H1 (cell line): ENCODE results near the gene CHST10. TPM values are rescaled to one million over a fixed set of nuclear protein-coding genes. Genes with fewer than 3 reads are reported as not detected.

Experiments
- ATF3 ChIP-seq: IDR thresholded peaks from 2 replicates; pipeline ENCODE4 v1.6.1; 2011; ENCODE audit warnings: low read depth, mild to moderate bottlenecking, low read length; ENCODE audit not compliant: insufficient read depth
- KDM5A ChIP-seq: fragments of 200-600 bp; IDR thresholded peaks from 2 replicates; pipeline ENCODE4 v1.7.1; 2012; ENCODE audit warnings: mild to moderate bottlenecking, low read length, inconsistent platforms, mixed read lengths
- SP1 ChIP-seq: IDR thresholded peaks from 2 replicates; pipeline ENCODE4 v1.6.1; 2011; ENCODE audit warnings: low read depth, low read length
- SRF ChIP-seq: IDR thresholded peaks from 2 replicates; pipeline ENCODE4 v1.6.1; 2011; ENCODE audit warnings: mild to moderate bottlenecking, low read depth, low read length, moderate library complexity
- polyA plus RNA-seq, 7 experiments: library from polyadenylated mRNA; depleted of rRNA in 3 of 7; stranded (reverse) in 5 of 7; unstranded in 2 of 7; fragments of >200 nt in 5 of 7; fragments of 200-250 nt in 2 of 7; gene quantifications; 1 replicate in 5 of 7; 2 replicates in 1 of 7; 4 replicates in 1 of 7; pipeline versions ENCODE4 v1.2.1 to v1.2.3, GENCODE V29; 2011 to 2013; ENCODE audit warnings: missing spikeins in 2 of 7, mixed read lengths in 2 of 7
- total RNA-seq: library from RNA; stranded (reverse); fragmentation: NEBNext Ultra II Directional; extraction: Animal tissue kit (Norgen Biotek cat#: 25700); gene quantifications from 2 replicates; pipeline ENCODE4 v1.2.1, GENCODE V29; 2021

Gene CHST10
- total and polyA plus RNA-seq, 2 of the 8 experiments (the other 6 are each of a cell fraction or from before 2014, with no cell fraction given) = 27.3 to 29.1 TPM

- TF ChIP-seq ATF3 (no peak), KDM5A (no peak), SP1 (no peak), SRF (no peak)
Observed at GRCh38 chr2:100392715-100393114, 24.8 kb downstream of the CHST10 start (continued).
